ENCODE results near the gene GSTM1.
A peak's percentile ranks its signal among the peaks of the same experiment; 100 is the strongest.
"Not testable (repeated sequence)": the region's sequence is repeated elsewhere in the genome, so short reads cannot be mapped to it uniquely, and the experiment has no call there.

Gene GSTM1

GRCh38 chr1:109659145-109659544, 28.5 kb upstream of the GSTM1 start:
- Histone ChIP-seq H3K4me1 (ENCODE audit: control extremely low read depth in 1 of 4, control insufficient read depth in 4 of 4, insufficient read depth in 4 of 4, low read length in 3 of 4) (peaks cover 3 to 36% (median 31%) of the 10 kb centered on the region in 4 experiments), H3K9me3 (ENCODE audit: control extremely low read depth in 1 of 5, control insufficient read depth in 4 of 5, insufficient read depth in 2 of 5, low read depth in 1 of 5, low read length in 4 of 5) (no peaks in the 10 kb centered on the region), H3K4me3 (ENCODE audit: control insufficient read depth in 1 of 7, extremely low read depth in 1 of 7, insufficient read depth in 4 of 7, low read depth in 2 of 7, low read length in 6 of 7) (no peak overlapping the region), H3K27ac (ENCODE audit: insufficient read depth in 1 of 2, low read depth in 1 of 2, low read length in 2 of 2, poor library complexity in 1 of 2, severe bottlenecking in 2 of 2) (no peak overlapping the region), H3K27me3 (replicated peaks in 2 of 5; ENCODE audit: control insufficient read depth in 4 of 5, insufficient read depth in 5 of 5, low read length in 4 of 5) (no peaks in the 10 kb centered on the region), H3K36me3 (ENCODE audit: control insufficient read depth in 4 of 4, insufficient read depth in 4 of 4, low read length in 3 of 4) (peaks cover 0 to 23% (median 7%) of the 10 kb centered on the region in 4 experiments)
- 90% methylated on average over 2 of the region's 2 CpGs for WGBS (ENCODE audit: insufficient coverage)
- CTCF ChIA-PET = interaction anchor here (4.7 to 15.1 kb wide), 3 partner anchors 9 to 114 kb away, joined by 27 to 233 read pairs (median 29); no protein-coding TSS in a partner anchor
- DNase-seq = no peak
- POLR2A ChIA-PET = no interaction called here

DNA sequence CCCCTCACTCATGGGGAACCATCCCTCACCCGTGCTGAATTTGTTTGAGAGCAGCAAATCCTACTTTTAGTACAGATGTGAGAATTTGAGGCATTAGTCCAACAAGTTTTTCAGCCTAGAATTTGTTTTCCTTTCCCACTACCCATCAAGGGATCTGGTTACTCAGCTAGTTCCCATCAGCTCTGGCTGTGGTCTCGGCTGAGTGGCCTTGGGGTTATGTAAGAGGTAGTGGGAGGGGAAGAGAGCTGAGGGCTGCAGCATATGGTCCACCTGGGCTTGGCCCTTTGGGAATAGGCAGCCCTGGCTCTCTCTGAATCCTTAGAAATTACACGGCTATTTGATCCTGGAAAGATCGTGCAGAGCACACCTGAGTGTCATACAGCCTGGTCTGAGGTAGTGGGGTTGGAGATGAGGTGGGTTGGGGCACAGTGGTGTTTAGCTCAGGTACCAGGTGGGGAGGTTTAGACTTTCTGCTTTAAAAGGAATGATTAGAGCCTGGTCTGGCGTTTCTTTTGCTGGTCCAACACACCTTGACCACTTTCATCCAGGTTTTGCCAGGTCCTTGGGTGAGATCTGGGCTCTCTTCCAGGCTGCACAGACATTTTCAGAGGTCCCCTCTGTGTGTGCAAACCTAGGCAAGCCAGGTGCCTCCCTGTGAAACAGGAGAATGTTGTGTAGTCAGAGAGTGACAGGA, 27.5 kb upstream of the GSTM1 start:
- Histone ChIP-seq H3K4me1 (ENCODE audit: control extremely low read depth in 1 of 4, control insufficient read depth in 4 of 4, insufficient read depth in 4 of 4, low read length in 3 of 4) (peaks cover 3 to 36% (median 29%) of the 10 kb centered on the region in 4 experiments), H3K27me3 (replicated peaks in 2 of 5; ENCODE audit: control insufficient read depth in 4 of 5, insufficient read depth in 5 of 5, low read length in 4 of 5) (no peaks in the 10 kb centered on the region), H3K9me3 (ENCODE audit: control extremely low read depth in 1 of 5, control insufficient read depth in 4 of 5, insufficient read depth in 2 of 5, low read depth in 1 of 5, low read length in 4 of 5) (no peaks in the 10 kb centered on the region), H3K27ac (ENCODE audit: insufficient read depth in 1 of 2, low read depth in 1 of 2, low read length in 2 of 2, poor library complexity in 1 of 2, severe bottlenecking in 2 of 2) (no peak overlapping the region), H3K4me3 (ENCODE audit: control insufficient read depth in 1 of 7, extremely low read depth in 1 of 7, insufficient read depth in 4 of 7, low read depth in 2 of 7, low read length in 6 of 7) (no peak overlapping the region), H3K36me3 (ENCODE audit: control insufficient read depth in 4 of 4, insufficient read depth in 4 of 4, low read length in 3 of 4) (peaks cover 0 to 23% (median 7%) of the 10 kb centered on the region in 4 experiments)
- ChIA-PET CTCF (interaction anchor here (5.3 to 15.1 kb wide), 2 partner anchors 10 to 22 kb away, joined by 27 to 233 read pairs; no protein-coding TSS in a partner anchor), POLR2A (no interaction called here)
- DNase-seq = no peak
- WGBS (ENCODE audit: insufficient coverage) = 78% methylated on average over 1 of the region's 5 CpGs

GRCh38 chr1:109660691-109661026, 27.0 kb upstream of the GSTM1 start:
- WGBS (ENCODE audit: insufficient coverage) = 67% methylated on average over 1 of the region's 4 CpGs
- peaks cover 3 to 31% (median 24%) of the 10 kb centered on the region in 4 experiments for H3K4me1 ChIP-seq (ENCODE audit: control extremely low read depth in 1 of 4, control insufficient read depth in 4 of 4, insufficient read depth in 4 of 4, low read length in 3 of 4)
- H3K9me3 ChIP-seq (ENCODE audit: control extremely low read depth in 1 of 5, control insufficient read depth in 4 of 5, insufficient read depth in 2 of 5, low read depth in 1 of 5, low read length in 4 of 5); H3K4me3 ChIP-seq (ENCODE audit: control insufficient read depth in 1 of 7, extremely low read depth in 1 of 7, insufficient read depth in 4 of 7, low read depth in 2 of 7, low read length in 6 of 7); H3K27ac ChIP-seq (ENCODE audit: insufficient read depth in 1 of 2, low read depth in 1 of 2, low read length in 2 of 2, poor library complexity in 1 of 2, severe bottlenecking in 2 of 2); H3K27me3 ChIP-seq (replicated peaks in 2 of 5; ENCODE audit: control insufficient read depth in 4 of 5, insufficient read depth in 5 of 5, low read length in 4 of 5); POLR2A ChIA-PET; DNase-seq: not testable (repeated sequence)
- H3K36me3 ChIP-seq (ENCODE audit: control insufficient read depth in 4 of 4, insufficient read depth in 4 of 4, low read length in 3 of 4) = peaks cover 0 to 23% (median 7%) of the 10 kb centered on the region in 4 experiments
- CTCF ChIA-PET = interaction anchor here (5.3 to 15.1 kb wide), 2 partner anchors 11 to 23 kb away, joined by 27 to 233 read pairs; no protein-coding TSS in a partner anchor

DNA sequence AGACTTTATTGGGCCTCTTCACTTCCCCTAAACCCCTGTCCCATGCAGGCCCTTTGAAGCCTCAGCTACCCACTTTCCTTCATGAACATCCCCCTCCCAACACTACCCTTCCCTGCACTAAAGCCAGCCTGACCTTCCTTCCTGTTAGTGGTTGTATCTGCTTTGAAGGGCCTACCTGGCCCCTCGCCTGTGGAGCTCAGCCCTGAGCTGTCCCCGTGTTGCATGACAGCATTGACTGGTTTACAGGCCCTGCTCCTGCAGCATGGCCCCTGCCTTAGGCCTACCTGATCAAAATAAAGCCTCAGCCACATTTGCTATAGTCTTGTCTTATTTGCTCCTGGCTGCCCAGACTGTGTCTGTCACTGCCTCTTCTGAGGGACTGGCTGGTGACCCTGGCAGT, 26.2 kb upstream of the GSTM1 start:
- Histone ChIP-seq H3K36me3 (ENCODE audit: control insufficient read depth in 4 of 4, insufficient read depth in 4 of 4, low read length in 3 of 4) (peaks cover 0 to 23% (median 7%) of the 10 kb centered on the region in 4 experiments), H3K4me1 (ENCODE audit: control extremely low read depth in 1 of 4, control insufficient read depth in 4 of 4, insufficient read depth in 4 of 4, low read length in 3 of 4) (peaks cover 3 to 24% (median 20%) of the 10 kb centered on the region in 4 experiments), H3K27me3 (replicated peaks in 2 of 5; ENCODE audit: control insufficient read depth in 4 of 5, insufficient read depth in 5 of 5, low read length in 4 of 5) (no peaks in the 10 kb centered on the region), H3K9me3 (ENCODE audit: control extremely low read depth in 1 of 5, control insufficient read depth in 4 of 5, insufficient read depth in 2 of 5, low read depth in 1 of 5, low read length in 4 of 5) (no peaks in the 10 kb centered on the region), H3K4me3 (ENCODE audit: control insufficient read depth in 1 of 7, extremely low read depth in 1 of 7, insufficient read depth in 4 of 7, low read depth in 2 of 7, low read length in 6 of 7) (no peak overlapping the region), H3K27ac (ENCODE audit: insufficient read depth in 1 of 2, low read depth in 1 of 2, low read length in 2 of 2, poor library complexity in 1 of 2, severe bottlenecking in 2 of 2) (no peak overlapping the region)
- 86% methylated on average over 2 of the region's 2 CpGs for WGBS (ENCODE audit: insufficient coverage)
- CTCF ChIA-PET = interaction anchor here (1.2 to 15.1 kb wide), 3 partner anchors 11 to 120 kb away, joined by 3 to 233 read pairs (median 27); no protein-coding TSS in a partner anchor
- POLR2A ChIA-PET = no interaction called here
- no peak for DNase-seq

DNA sequence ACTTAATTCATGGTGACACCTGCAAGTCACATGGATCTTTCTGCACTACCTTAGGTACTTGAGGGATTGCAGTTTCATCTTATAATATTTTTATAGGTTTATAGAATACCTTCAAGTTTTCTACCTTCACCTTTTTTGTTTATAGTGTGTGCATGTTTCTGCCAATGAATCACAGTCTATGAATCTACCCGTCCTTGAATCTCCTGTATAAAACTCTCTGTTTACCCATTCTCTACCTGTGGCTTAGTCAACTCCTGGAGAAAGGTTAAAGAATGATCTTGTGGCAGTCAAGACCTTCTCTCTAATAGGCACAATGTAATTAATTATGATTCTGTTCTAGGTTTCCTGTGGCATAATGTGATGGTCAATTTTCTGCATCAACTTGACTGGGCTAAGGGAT, 22.9 kb upstream of the GSTM1 start:
- Histone ChIP-seq H3K36me3 (ENCODE audit: control insufficient read depth in 4 of 4, insufficient read depth in 4 of 4, low read length in 3 of 4) (peaks cover 0 to 10% (median 6%) of the 10 kb centered on the region in 4 experiments), H3K9me3 (ENCODE audit: control extremely low read depth in 1 of 5, control insufficient read depth in 4 of 5, insufficient read depth in 2 of 5, low read depth in 1 of 5, low read length in 4 of 5) (no peaks in the 10 kb centered on the region), H3K27ac (ENCODE audit: insufficient read depth in 1 of 2, low read depth in 1 of 2, low read length in 2 of 2, poor library complexity in 1 of 2, severe bottlenecking in 2 of 2) (no peak overlapping the region), H3K4me1 (ENCODE audit: control extremely low read depth in 1 of 4, control insufficient read depth in 4 of 4, insufficient read depth in 4 of 4, low read length in 3 of 4) (peaks cover 3 to 25% (median 21%) of the 10 kb centered on the region in 4 experiments), H3K4me3 (ENCODE audit: control insufficient read depth in 1 of 7, extremely low read depth in 1 of 7, insufficient read depth in 4 of 7, low read depth in 2 of 7, low read length in 6 of 7) (no peak overlapping the region), H3K27me3 (replicated peaks in 2 of 5; ENCODE audit: control insufficient read depth in 4 of 5, insufficient read depth in 5 of 5, low read length in 4 of 5) (no peaks in the 10 kb centered on the region)
- WGBS (ENCODE audit: insufficient coverage) = no CpG with 5 or more reads among the region's 1 CpG
- no peak for DNase-seq
- ChIA-PET POLR2A (no interaction called here), CTCF (no interaction called here)

DNA sequence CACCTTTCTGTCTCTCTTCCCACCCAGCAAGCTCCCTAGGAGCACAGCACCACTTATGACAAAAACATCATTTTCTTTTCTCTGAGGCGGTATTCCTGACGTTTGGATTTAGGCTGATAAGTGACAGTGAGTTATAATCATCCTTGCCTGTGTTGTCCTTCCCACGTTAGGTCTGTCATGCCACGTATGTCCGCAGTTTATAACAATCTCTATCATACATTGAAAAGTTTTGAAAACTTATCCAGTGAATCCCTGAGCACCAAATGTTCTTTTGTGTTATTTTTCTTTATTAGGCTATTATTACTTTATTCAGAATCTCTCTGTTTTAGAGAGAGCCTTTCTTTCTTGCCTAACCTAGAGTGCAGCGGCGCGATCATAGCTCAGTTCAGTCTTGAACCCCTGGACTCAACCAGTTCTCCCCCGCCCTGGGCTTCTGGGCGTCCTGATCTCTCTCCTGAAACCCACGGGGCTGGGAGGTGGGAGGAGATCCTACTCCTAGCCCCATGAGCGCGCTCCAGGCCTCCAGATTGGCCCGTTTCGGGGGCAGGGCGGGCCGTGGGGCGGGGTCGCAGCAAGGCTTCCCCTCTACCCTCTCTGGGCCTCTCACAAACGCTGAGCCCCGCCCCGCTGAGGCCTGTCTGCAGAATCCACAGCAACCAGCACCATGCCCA, 20.0 kb upstream of the GSTM1 start, which contains the start of gene GSTM2:
TSS of gene GSTM2 (plus strand) at position 606 of the 671 bp plus-strand sequence. CDS start at position 665, 59 bp downstream.
- H3K36me3 ChIP-seq (ENCODE audit: control insufficient read depth in 4 of 4, insufficient read depth in 4 of 4, low read length in 3 of 4) = no peaks in the 10 kb centered on the region
- 15% methylated on average over 10 of the region's 22 CpGs for WGBS (ENCODE audit: insufficient coverage)
- peak within 1 kb of the TSS in 1 of 2 experiments; percentile 29 for H3K27ac ChIP-seq (ENCODE audit: insufficient read depth in 1 of 2, low read depth in 1 of 2, low read length in 2 of 2, poor library complexity in 1 of 2, severe bottlenecking in 2 of 2)
- ChIA-PET POLR2A (no interaction called here), CTCF (interaction anchor here (0.6 to 1.6 kb wide), 5 partner anchors 10 to 153 kb away, joined by 3 to 7 read pairs (median 4); partner anchors contain the start of gene GSTM4)
- H3K27me3 ChIP-seq (replicated peaks in 2 of 5; ENCODE audit: control insufficient read depth in 4 of 5, insufficient read depth in 5 of 5, low read length in 4 of 5) = no peaks in the 10 kb centered on the region
- DNase-seq = peak; percentile 78 to 85 (median 82)
- peaks cover 0 to 25% (median 19%) of the 10 kb centered on the region in 4 experiments for H3K4me1 ChIP-seq (ENCODE audit: control extremely low read depth in 1 of 4, control insufficient read depth in 4 of 4, insufficient read depth in 4 of 4, low read length in 3 of 4)
- H3K4me3 ChIP-seq (ENCODE audit: control insufficient read depth in 1 of 7, extremely low read depth in 1 of 7, insufficient read depth in 4 of 7, low read depth in 2 of 7, low read length in 6 of 7) = peak within 1 kb of the TSS; percentile 27 to 76 (median 48)
- H3K9me3 ChIP-seq (ENCODE audit: control extremely low read depth in 1 of 5, control insufficient read depth in 4 of 5, insufficient read depth in 2 of 5, low read depth in 1 of 5, low read length in 4 of 5) = no peaks in the 10 kb centered on the region
